A673 (cell line): ENCODE measurements around the gene CDK14. TPM values are rescaled to one million over a fixed set of nuclear protein-coding genes. Genes with fewer than 3 reads are reported as not detected.

Experiments used
- BruUV-seq: library from RNA; stranded (reverse); fragments of 400-500 nt; replicated peaks from 2 replicates; lab custom pipeline; 2021; lab: Mats Ljungman, UMichigan
- CTCF ChIA-PET: fragments of 300-600 bp; sonication (Branson Sonifier 250); formaldehyde crosslinking; loops from one replicate; lab custom pipeline; 2022; ENCODE audit warnings: antibody characterized with exemption; lab: Charles Lee
- POLR2A ChIA-PET: fragments of 300-600 bp; sonication (Branson Sonifier 250); formaldehyde crosslinking; loops from one replicate; lab custom pipeline; 2022; ENCODE audit warnings: antibody characterized with exemption; ENCODE audit not compliant: low non-redundant PET; lab: Charles Lee
- DNase-seq: peaks from one replicate; pipeline ENCODE4 v3.0.0-alpha.2; 2015; ENCODE audit warnings: low spot score
- H3K27ac ChIP-seq: fragments of 200-600 bp; sonication (generic); 2 replicates; pipeline ENCODE4 v1.5.1; 2016; ENCODE audit warnings: mixed run types, low read depth, mild to moderate bottlenecking, mixed read lengths, antibody characterized with exemption, low read length; ENCODE audit not compliant: poor library complexity, severe bottlenecking
- H3K27me3 ChIP-seq: fragments of 200-600 bp; sonication (generic); replicated peaks from 2 replicates; pipeline ENCODE4 v1.6.1; 2017; ENCODE audit warnings: mixed run types, low read depth, mild to moderate bottlenecking, mixed read lengths, antibody characterized with exemption, low read length; ENCODE audit not compliant: insufficient read depth, poor library complexity
- H3K36me3 ChIP-seq: fragments of 200-600 bp; sonication (generic); 2 replicates; pipeline ENCODE4 v1.6.1; 2016; ENCODE audit warnings: mixed run types, mild to moderate bottlenecking, mixed read lengths, antibody characterized with exemption, low read length; ENCODE audit not compliant: insufficient read depth, poor library complexity, severe bottlenecking
- H3K4me1 ChIP-seq: fragments of 200-600 bp; sonication (generic); 2 replicates; pipeline ENCODE4 v1.6.1; 2017; ENCODE audit warnings: mixed run types, mild to moderate bottlenecking, mixed read lengths, antibody characterized with exemption, low read length; ENCODE audit not compliant: insufficient read depth, poor library complexity, severe bottlenecking
- H3K4me3 ChIP-seq: fragments of 200-600 bp; sonication (generic); 2 replicates; pipeline ENCODE4 v1.5.1; 2016; ENCODE audit warnings: low read depth, mixed run types, mild to moderate bottlenecking, mixed read lengths, low read length; ENCODE audit not compliant: poor library complexity, severe bottlenecking
- H3K9me3 ChIP-seq: fragments of 200-600 bp; sonication (generic); 2 replicates; pipeline ENCODE4 v1.6.1; 2016; ENCODE audit warnings: mixed run types, low read depth, mild to moderate bottlenecking, mixed read lengths, antibody characterized with exemption, low read length; ENCODE audit not compliant: poor library complexity, severe bottlenecking
- EZH2 ChIP-seq: fragments of 200-600 bp; sonication (generic); IDR thresholded peaks from 2 replicates; pipeline ENCODE4 v1.6.1; 2017; ENCODE audit warnings: borderline replicate concordance, low read depth, mild to moderate bottlenecking, mixed read lengths, antibody characterized with exemption, low read length; ENCODE audit not compliant: poor library complexity, severe bottlenecking
- intact Hi-C: fragments of 100-400 bp; cut with micrococcal nuclease; formaldehyde crosslinking; loops from one replicate; pipeline ENCODE4 v1.10.0; 2022; ENCODE audit not compliant: unreplicated experiment
- total RNA-seq: library from RNA; stranded (reverse); gene quantifications from 2 replicates; pipeline ENCODE4 v1.2.3, GENCODE V29; 2021
- TF ChIP-seq, protein P1 (sequence below): fragments of 300-800, 200-600 bp; sonication (generic); conservative IDR thresholded peaks from 2 replicates; pipeline ENCODE4 v1.5.1; 2017; ENCODE audit warnings: low read depth, mild to moderate bottlenecking, antibody characterized with exemption, low read length, moderate library complexity, mixed read lengths

The CDK14 gene
- total RNA-seq, 1 experiment from 2014 or later: 128 TPM

DNA sequence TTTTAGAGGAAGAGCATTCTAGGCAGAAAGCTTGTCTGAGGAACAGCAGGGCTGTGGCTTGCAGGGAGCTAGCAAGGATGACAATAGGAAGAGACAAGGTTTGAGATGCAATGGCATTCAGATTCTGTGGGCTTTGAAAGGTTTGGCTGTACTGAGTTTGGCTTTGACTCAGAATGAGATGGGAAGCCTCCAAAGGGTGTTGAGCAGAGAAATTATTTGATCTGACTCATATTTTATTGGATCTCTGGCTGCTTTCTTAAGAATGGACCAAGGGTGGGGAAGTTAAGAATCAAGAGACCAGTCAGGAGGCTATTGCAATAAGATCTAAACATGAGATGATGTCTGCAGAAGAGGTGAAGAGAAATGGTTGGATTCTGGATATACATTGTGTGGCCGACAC, 273.2 kb downstream of the CDK14 start:
- Histone ChIP-seq H3K27ac (no peak overlapping the region), H3K4me3 (no peak overlapping the region), H3K36me3 (no peaks in the 10 kb centered on the region), H3K27me3 (no peaks in the 10 kb centered on the region), H3K9me3 (no peaks in the 10 kb centered on the region), H3K4me1 (no peaks in the 10 kb centered on the region)
- no TSS peak for BruUV-seq
- ChIA-PET POLR2A (no interaction called here), CTCF (no interaction called here)
- intact Hi-C loops: no loop called here
- no peak for DNase-seq
- no peak for TF ChIP-seq EZH2
- TF ChIP-seq, protein P1, sequence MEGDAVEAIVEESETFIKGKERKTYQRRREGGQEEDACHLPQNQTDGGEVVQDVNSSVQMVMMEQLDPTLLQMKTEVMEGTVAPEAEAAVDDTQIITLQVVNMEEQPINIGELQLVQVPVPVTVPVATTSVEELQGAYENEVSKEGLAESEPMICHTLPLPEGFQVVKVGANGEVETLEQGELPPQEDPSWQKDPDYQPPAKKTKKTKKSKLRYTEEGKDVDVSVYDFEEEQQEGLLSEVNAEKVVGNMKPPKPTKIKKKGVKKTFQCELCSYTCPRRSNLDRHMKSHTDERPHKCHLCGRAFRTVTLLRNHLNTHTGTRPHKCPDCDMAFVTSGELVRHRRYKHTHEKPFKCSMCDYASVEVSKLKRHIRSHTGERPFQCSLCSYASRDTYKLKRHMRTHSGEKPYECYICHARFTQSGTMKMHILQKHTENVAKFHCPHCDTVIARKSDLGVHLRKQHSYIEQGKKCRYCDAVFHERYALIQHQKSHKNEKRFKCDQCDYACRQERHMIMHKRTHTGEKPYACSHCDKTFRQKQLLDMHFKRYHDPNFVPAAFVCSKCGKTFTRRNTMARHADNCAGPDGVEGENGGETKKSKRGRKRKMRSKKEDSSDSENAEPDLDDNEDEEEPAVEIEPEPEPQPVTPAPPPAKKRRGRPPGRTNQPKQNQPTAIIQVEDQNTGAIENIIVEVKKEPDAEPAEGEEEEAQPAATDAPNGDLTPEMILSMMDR: no peak

DNA sequence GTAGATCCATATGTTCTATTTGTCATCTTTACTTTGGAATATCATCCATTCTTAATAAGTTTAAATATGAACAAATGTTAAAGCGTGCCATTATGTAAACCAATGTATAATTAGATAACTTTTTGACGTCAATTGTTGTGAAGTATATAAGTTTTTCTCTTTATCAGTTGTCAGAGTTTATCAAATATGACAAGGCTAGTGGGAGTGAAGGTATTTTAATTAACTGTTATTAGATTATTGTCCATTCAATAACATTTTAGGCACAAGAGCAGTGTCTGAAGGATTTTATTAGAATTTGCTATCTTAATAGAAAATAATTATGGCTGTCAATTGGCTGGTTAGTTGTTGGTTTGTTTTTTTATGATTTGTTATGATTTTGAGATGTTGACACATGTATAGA, 280.6 kb downstream of the CDK14 start:
- ChIA-PET POLR2A (no interaction called here), CTCF (no interaction called here)
- Histone ChIP-seq H3K4me3 (no peak overlapping the region), H3K27me3 (no peaks in the 10 kb centered on the region), H3K4me1 (peaks cover 11% of the 10 kb centered on the region), H3K27ac (no peak overlapping the region), H3K36me3 (peaks cover 3% of the 10 kb centered on the region), H3K9me3 (no peaks in the 10 kb centered on the region)
- no TSS peak for BruUV-seq
- DNase-seq: no peak
- intact Hi-C loops: no loop called here
- TF ChIP-seq EZH2: no peak
- TF ChIP-seq, protein P1: no peak

DNA sequence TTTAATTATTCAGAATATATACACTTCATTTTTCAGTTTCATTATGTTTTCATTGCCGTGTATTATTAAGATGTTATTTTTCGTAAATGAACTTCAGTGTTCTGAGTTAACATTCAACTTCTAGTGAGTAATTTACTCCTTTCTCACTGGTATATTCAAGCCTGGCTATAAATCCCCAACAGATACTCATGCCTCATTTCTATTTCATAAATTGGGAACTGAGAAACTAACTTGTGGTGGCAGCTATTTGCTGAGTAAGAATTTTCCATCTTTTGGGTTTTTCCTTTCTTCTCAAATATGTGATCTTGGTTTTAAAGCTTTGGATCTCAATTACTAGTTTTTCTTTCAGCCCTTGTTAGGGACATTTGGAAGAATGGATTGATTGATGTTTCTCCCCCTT, 281.1 kb downstream of the CDK14 start:
- no peaks in the 10 kb centered on the region for H3K9me3 ChIP-seq
- no peak overlapping the region for H3K27ac ChIP-seq
- BruUV-seq: no TSS peak
- ChIA-PET CTCF (no interaction called here), POLR2A (no interaction called here)
- no peaks in the 10 kb centered on the region for H3K27me3 ChIP-seq
- H3K4me3 ChIP-seq: no peak overlapping the region
- TF ChIP-seq EZH2: no peak
- TF ChIP-seq, protein P1: no peak
- DNase-seq: no peak
- peaks cover 11% of the 10 kb centered on the region for H3K4me1 ChIP-seq
- peaks cover 3% of the 10 kb centered on the region for H3K36me3 ChIP-seq
- intact Hi-C loops: no loop called here
